Hematopoietic multipotent progenitor cell (in vitro differentiated cells): ENCODE measurements around the gene RPL15. TPM values are rescaled to one million over a fixed set of nuclear protein-coding genes. Genes with fewer than 3 reads are reported as not detected.

Experiments used
- DNase-seq, 3 donors: peaks; one replicate each; pipeline ENCODE4 v3.0.0-alpha.2; 2011 to 2015; ENCODE audit warnings: low read depth in 2 of 3, low spot score in 2 of 3
- total RNA-seq: library from RNA; depleted of rRNA; stranded (reverse); fragments of >200 nt; gene quantifications from one replicate; pipeline ENCODE4 v1.2.3, GENCODE V29; 2012

The RPL15 gene
- total RNA-seq, 1 donor: 6,485 TPM

GRCh38 chr3:23926246-23926645, 9.3 kb downstream of the RPL15 start:
- no peak for DNase-seq

- DNase-seq: no peak
Observed at GRCh38 chr3:23926736-23927135, 9.8 kb downstream of the RPL15 start.

GRCh38 chr3:23928524-23928923, 11.6 kb downstream of the RPL15 start:
- DNase-seq: peak in 2 of 3 donors; percentile 41 to 64

- DNase-seq: no peak
Observed at GRCh38 chr3:23931597-23931996, 14.7 kb downstream of the RPL15 start.

- DNase-seq: no peak
Observed at GRCh38 chr3:23932571-23932970, 15.6 kb downstream of the RPL15 start.

- DNase-seq: no peak
Observed at GRCh38 chr3:23934253-23934652, 17.3 kb downstream of the RPL15 start.

GRCh38 chr3:23937296-23937695, 20.4 kb downstream of the RPL15 start:
- no peak for DNase-seq

- no peak for DNase-seq
Observed at GRCh38 chr3:23938688-23939087, 21.8 kb downstream of the RPL15 start.

GRCh38 chr3:23940775-23941174, 23.8 kb downstream of the RPL15 start:
- peak in 1 of 3 donors; percentile 52 for DNase-seq

GRCh38 chr3:23941440-23941839, 24.5 kb downstream of the RPL15 start:
- no peak for DNase-seq

GRCh38 chr3:23942546-23942945, 25.6 kb downstream of the RPL15 start:
- DNase-seq: no peak

- no peak for DNase-seq
Observed at GRCh38 chr3:23944007-23944783, 27.3 kb downstream of the RPL15 start.

GRCh38 chr3:23944861-23945662, 28.1 kb downstream of the RPL15 start, which contains the start of gene NR1D2:
NR1D2 (plus strand) TSS chr3:23945286; CDS start chr3:23945579, 293 bp downstream.
- peak; percentile 65 to 83 (median 82) for DNase-seq

- DNase-seq: no peak
Observed at GRCh38 chr3:23945663-23945912, 28.7 kb downstream of the RPL15 start.

GRCh38 chr3:23945913-23946687, 29.2 kb downstream of the RPL15 start:
- peak; percentile 97 to 99 (median 98) for DNase-seq

- no peak for DNase-seq
Observed at GRCh38 chr3:23948761-23949160, 31.8 kb downstream of the RPL15 start.

- no peak for DNase-seq
Observed at GRCh38 chr3:23949784-23950183, 32.9 kb downstream of the RPL15 start.

GRCh38 chr3:23950293-23950692, 33.4 kb downstream of the RPL15 start:
- DNase-seq: peak in 1 of 3 donors; percentile 41

- no peak for DNase-seq
Observed at GRCh38 chr3:23952646-23953045, 35.7 kb downstream of the RPL15 start.

- no peak for DNase-seq
Observed at GRCh38 chr3:23953523-23953922, 36.6 kb downstream of the RPL15 start.

GRCh38 chr3:23954144-23954543, 37.2 kb downstream of the RPL15 start:
- DNase-seq: no peak
